Stomach (tissue), 9 donors: Measurements from ENCODE around the gene LTA4H. TPM values are rescaled to one million over a fixed set of nuclear protein-coding genes. Genes with fewer than 3 reads are reported as not detected.

Experiments used
- DNase-seq, 2 donors: peaks; one replicate each; pipeline versions ENCODE4 v3.0.0 to v3.0.0-alpha.2; 2013 to 2019
- H3K27ac ChIP-seq, 5 donors: fragments of 200-600 bp in 4 of 5; sonication (generic) in 4 of 5; one replicate each; pipeline ENCODE4 v1.5.1; 2013 to 2019; ENCODE audit warnings: mild to moderate bottlenecking in 1 of 5, moderate library complexity in 1 of 5
- H3K27me3 ChIP-seq, 3 donors: fragments of 200-600 bp; sonication (generic); one replicate each; pipeline ENCODE4 v1.5.1; 2017 to 2019; ENCODE audit warnings: mixed run types in 1 of 3
- H3K36me3 ChIP-seq, 4 donors: fragments of 200-600 bp; sonication (generic); 1 replicate in 3 of 4; 2 replicates in 1 of 4; pipeline ENCODE4 v1.5.1; 2016 to 2019
- H3K4me1 ChIP-seq, 4 donors: fragments of 200-600 bp; sonication (generic); one replicate each; pipeline ENCODE4 v1.5.1; 2016 to 2019
- H3K4me3 ChIP-seq, 4 donors: fragments of 200-600 bp; sonication (generic) in 3 of 4; one replicate each; pipeline ENCODE4 v1.5.1; 2016 to 2019; ENCODE audit warnings: mild to moderate bottlenecking in 1 of 4
- H3K9me3 ChIP-seq, 4 donors: fragments of 200-600 bp; sonication (generic); one replicate each; pipeline ENCODE4 v1.5.1; 2016 to 2019
- CTCF ChIP-seq, 7 experiments: fragments of 450-650 bp in 4 of 7; fragments of 200-600 bp in 3 of 7; sonication (generic) in 3 of 7; IDR thresholded peaks; one replicate each; pipeline ENCODE4 v1.5.1; 2016 to 2019; ENCODE audit warnings: antibody characterized with exemption in 7 of 7, control low read depth in 2 of 7, mild to moderate bottlenecking in 1 of 7
- EP300 ChIP-seq: sonication (generic); formaldehyde crosslinking; IDR thresholded peaks from one replicate; pipeline ENCODE4 v1.6.1; 2017; ENCODE audit warnings: antibody characterized with exemption
- POLR2A ChIP-seq, 4 donors: fragments of 450-650 bp; IDR thresholded peaks; one replicate each; pipeline ENCODE4 v1.6.1; 2016; ENCODE audit warnings: antibody characterized with exemption in 4 of 4, control low read depth in 2 of 4, mild to moderate bottlenecking in 1 of 4, moderate library complexity in 1 of 4
- POLR2AphosphoS5 ChIP-seq, 3 donors: sonication (generic); formaldehyde crosslinking; IDR thresholded peaks; one replicate each; pipeline ENCODE4 v1.6.1; 2016; ENCODE audit warnings: antibody characterized with exemption in 3 of 3
- WGBS, 5 donors: extraction: QIAGEN DNeasy Blood & Tissue Kit in 3 of 5; methylation state at CpG; one replicate each; pipeline versions ENCODE4 v1.1.5 to v1.1.7; 2013 to 2018; 5-methylcytosine and 5-hydroxymethylcytosine counted together
- intact Hi-C: fragments of 100-400 bp; cut with DNase I; formaldehyde crosslinking; loops from one replicate; pipeline ENCODE4 v1.15.1; 2023; ENCODE audit warnings: low total_unique reads
- polyA plus RNA-seq, 3 donors: library from polyadenylated mRNA; stranded (reverse); fragments of 200-250 nt; gene quantifications; one replicate each; pipeline ENCODE4 v1.2.3, GENCODE V29; 2013
- total RNA-seq, 5 donors: library from RNA; depleted of rRNA; stranded (reverse); fragments of >200 nt; gene quantifications; one replicate each; pipeline versions ENCODE4 v1.1.0 to v1.2.3, GENCODE V29; 2014 to 2016
- donor health status: healthy with polysubstance abuse.
- donor health status: Bipolar disorder and iron deficiency.
- donor health status: healthy.

Gene LTA4H
- total and polyA plus RNA-seq, 8 donors: 22.6 to 91.5 (median 57.1) TPM

GRCh38 chr12:96063046-96063445, 27.7 kb upstream of the LTA4H start:
- peak in 1 of 2 donors; percentile 34 for DNase-seq
- no peak for TF ChIP-seq EP300
- TF ChIP-seq POLR2A (IDR thresholded peaks at IDR 0.05): no peak
- no peak for TF ChIP-seq POLR2AphosphoS5 (IDR thresholded peaks at IDR 0.05)
- TF ChIP-seq CTCF (IDR thresholded peaks at IDR 0.05): no peak
- no peaks in the 10 kb centered on the region for H3K9me3 ChIP-seq
- no peak overlapping the region for H3K27ac ChIP-seq
- no peaks in the 10 kb centered on the region for H3K27me3 ChIP-seq
- peaks cover 0 to 7% (median 2%) of the 10 kb centered on the region in 4 donors for H3K4me1 ChIP-seq
- no peak overlapping the region for H3K4me3 ChIP-seq
- no peaks in the 10 kb centered on the region for H3K36me3 ChIP-seq
- intact Hi-C loops: loop anchor here (5.0 kb wide), 1 partner anchor 149 kb away; no protein-coding TSS in a partner anchor
- 73 to 85% (median 82%) methylated on average over 4 of the region's 4 CpGs for WGBS, 5 donors

GRCh38 chr12:96061864-96062453, 26.6 kb upstream of the LTA4H start:
- Histone ChIP-seq H3K4me3 (no peak overlapping the region), H3K4me1 (peaks cover 0 to 7% (median 2%) of the 10 kb centered on the region in 4 donors), H3K27ac (no peak overlapping the region), H3K9me3 (no peaks in the 10 kb centered on the region), H3K27me3 (no peaks in the 10 kb centered on the region), H3K36me3 (no peaks in the 10 kb centered on the region)
- WGBS, 5 donors: 27 to 39% (median 36%) methylated on average over 4 of the region's 4 CpGs
- TF ChIP-seq EP300 (no peak), POLR2A (IDR thresholded peaks at IDR 0.05) (no peak), CTCF (IDR thresholded peaks at IDR 0.05) (peak in 6 of 7 experiments; percentile 66 to 96 (median 82)), POLR2AphosphoS5 (IDR thresholded peaks at IDR 0.05) (peak in 1 of 3 donors; percentile 70)
- DNase-seq: peak; percentile 82 to 93
- intact Hi-C loops: loop anchor here (5.0 kb wide), 1 partner anchor 150 kb away; no protein-coding TSS in a partner anchor

- no peaks in the 10 kb centered on the region for H3K36me3 ChIP-seq
- no peaks in the 10 kb centered on the region for H3K27me3 ChIP-seq
- WGBS, 5 donors: 88 to 98% (median 94%) methylated on average over 3 of the region's 3 CpGs
- H3K4me1 ChIP-seq: peaks cover 0 to 7% (median 2%) of the 10 kb centered on the region in 4 donors
- DNase-seq: no peak
- no peak overlapping the region for H3K27ac ChIP-seq
- H3K4me3 ChIP-seq: no peak overlapping the region
- TF ChIP-seq POLR2AphosphoS5 (IDR thresholded peaks at IDR 0.05): no peak
- intact Hi-C loops: loop anchor here (5.0 kb wide), 1 partner anchor 151 kb away; no protein-coding TSS in a partner anchor
- H3K9me3 ChIP-seq: peaks cover 0 to 6% (median 0%) of the 10 kb centered on the region in 4 donors
These were observed 25.9 kb upstream of the LTA4H start for GRCh38 chr12:96061323-96061722.

- H3K27ac ChIP-seq: no peak overlapping the region
- DNase-seq: no peak
- no peak overlapping the region for H3K4me3 ChIP-seq
- peaks cover 0 to 7% (median 2%) of the 10 kb centered on the region in 4 donors for H3K4me1 ChIP-seq
- TF ChIP-seq EP300: no peak
- no peak for TF ChIP-seq CTCF (IDR thresholded peaks at IDR 0.05)
- TF ChIP-seq POLR2A (IDR thresholded peaks at IDR 0.05): no peak
- peaks cover 0 to 9% (median 0%) of the 10 kb centered on the region in 4 donors for H3K9me3 ChIP-seq
- H3K36me3 ChIP-seq: no peaks in the 10 kb centered on the region
- H3K27me3 ChIP-seq: no peaks in the 10 kb centered on the region
- intact Hi-C loops: loop anchor here (5.0 kb wide), 1 partner anchor 152 kb away; no protein-coding TSS in a partner anchor
- 87 to 89% (median 88%) methylated on average over 7 of the region's 7 CpGs for WGBS, 5 donors
These were observed 24.7 kb upstream of the LTA4H start for GRCh38 chr12:96060041-96060440.
